Fibroblast of villous mesenchyme (primary cell): ENCODE measurements around the gene AHDC1. TPM values are rescaled to one million over a fixed set of nuclear protein-coding genes. Genes with fewer than 3 reads are reported as not detected.
"Not testable (repeated sequence)": the region's sequence is repeated elsewhere in the genome, so short reads cannot be mapped to it uniquely, and the experiment has no call there.

Experiments used
- DNase-seq: peaks from one replicate; pipeline ENCODE4 v3.0.0-alpha.2; 2010; ENCODE audit warnings: low read depth
- H3K4me3 ChIP-seq: 2 replicates; pipeline ENCODE4 v1.5.1; 2011; ENCODE audit warnings: low read depth, mild to moderate bottlenecking, low read length
- total RNA-seq: library from RNA; depleted of rRNA; stranded (reverse); fragments of >200 nt; gene quantifications from 2 replicates; pipeline ENCODE4 v1.2.3, GENCODE V29; 2012
- TF ChIP-seq, protein P1 (sequence below): IDR thresholded peaks from 2 replicates; pipeline ENCODE4 v1.5.1; 2012; ENCODE audit warnings: low read depth, mild to moderate bottlenecking, low read length; ENCODE audit not compliant: insufficient read depth

Gene AHDC1
- total RNA-seq, 1 donor = 22.5 TPM

DNA sequence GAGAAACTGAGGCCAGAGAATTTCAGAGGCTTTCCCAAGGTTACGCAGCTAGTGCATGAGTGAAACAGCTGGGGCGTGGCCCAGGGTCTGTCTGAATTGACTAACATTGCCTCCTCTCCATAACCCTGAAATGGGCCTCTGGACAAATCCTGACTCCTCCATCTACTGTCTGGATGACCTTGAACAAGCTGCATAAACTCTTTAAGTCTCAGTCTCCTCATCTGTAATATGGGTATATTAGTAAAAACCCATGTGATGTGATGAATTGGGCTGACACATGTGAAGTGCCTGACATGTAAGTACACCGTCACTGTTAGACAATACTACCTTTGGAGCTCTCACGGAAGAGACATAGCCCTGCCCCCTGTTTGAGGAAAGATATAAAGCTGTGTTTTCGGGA lies 43.4 kb upstream of the AHDC1 start:
- H3K4me3 ChIP-seq = no peak overlapping the region
- TF ChIP-seq, protein P1, sequence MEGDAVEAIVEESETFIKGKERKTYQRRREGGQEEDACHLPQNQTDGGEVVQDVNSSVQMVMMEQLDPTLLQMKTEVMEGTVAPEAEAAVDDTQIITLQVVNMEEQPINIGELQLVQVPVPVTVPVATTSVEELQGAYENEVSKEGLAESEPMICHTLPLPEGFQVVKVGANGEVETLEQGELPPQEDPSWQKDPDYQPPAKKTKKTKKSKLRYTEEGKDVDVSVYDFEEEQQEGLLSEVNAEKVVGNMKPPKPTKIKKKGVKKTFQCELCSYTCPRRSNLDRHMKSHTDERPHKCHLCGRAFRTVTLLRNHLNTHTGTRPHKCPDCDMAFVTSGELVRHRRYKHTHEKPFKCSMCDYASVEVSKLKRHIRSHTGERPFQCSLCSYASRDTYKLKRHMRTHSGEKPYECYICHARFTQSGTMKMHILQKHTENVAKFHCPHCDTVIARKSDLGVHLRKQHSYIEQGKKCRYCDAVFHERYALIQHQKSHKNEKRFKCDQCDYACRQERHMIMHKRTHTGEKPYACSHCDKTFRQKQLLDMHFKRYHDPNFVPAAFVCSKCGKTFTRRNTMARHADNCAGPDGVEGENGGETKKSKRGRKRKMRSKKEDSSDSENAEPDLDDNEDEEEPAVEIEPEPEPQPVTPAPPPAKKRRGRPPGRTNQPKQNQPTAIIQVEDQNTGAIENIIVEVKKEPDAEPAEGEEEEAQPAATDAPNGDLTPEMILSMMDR = no peak
- DNase-seq = no peak

DNA sequence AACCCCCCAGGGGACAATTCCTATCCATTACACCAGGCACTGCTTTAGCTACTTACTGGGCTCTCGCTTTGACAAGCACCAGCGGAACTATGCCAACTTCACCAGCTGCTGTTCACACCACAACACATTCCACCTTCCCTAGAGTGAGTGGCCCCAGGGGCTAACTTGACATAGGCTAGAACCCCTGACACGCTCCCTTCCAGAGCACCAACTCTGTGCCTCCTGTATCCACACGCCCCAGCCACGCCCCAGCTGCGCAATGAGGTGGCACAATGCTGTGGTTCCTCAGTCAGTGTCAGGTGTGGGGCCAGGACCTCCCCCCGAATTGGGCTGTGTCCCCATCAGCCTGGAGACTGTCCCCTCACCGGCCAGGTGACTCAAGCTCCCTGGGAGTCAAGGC lies 42.7 kb upstream of the AHDC1 start:
- H3K4me3 ChIP-seq = no peak overlapping the region
- TF ChIP-seq, protein P1 = no peak

DNA sequence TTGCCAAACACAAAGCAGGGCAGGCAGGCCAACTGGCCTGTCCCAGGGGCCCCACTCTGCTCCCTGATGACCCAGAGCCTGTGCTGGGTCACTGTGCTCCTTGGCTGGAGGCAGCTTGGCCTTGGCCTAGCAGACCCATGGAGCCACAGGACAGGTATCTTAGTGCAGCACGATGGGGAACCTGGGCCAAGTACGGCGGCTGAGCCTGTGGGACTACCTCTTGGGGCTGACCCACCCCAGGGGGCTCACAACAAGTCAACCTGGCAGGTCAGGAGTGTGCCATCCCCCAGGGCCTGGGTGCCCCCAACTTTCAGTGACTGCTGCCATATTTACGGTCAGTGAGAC lies 41.1 kb upstream of the AHDC1 start:
- DNase-seq = no peak
- TF ChIP-seq, protein P1 = no peak
- H3K4me3 ChIP-seq = no peak overlapping the region

More for the DNA sequence above, 42.7 kb upstream of the AHDC1 start:
- no peak for DNase-seq

DNA sequence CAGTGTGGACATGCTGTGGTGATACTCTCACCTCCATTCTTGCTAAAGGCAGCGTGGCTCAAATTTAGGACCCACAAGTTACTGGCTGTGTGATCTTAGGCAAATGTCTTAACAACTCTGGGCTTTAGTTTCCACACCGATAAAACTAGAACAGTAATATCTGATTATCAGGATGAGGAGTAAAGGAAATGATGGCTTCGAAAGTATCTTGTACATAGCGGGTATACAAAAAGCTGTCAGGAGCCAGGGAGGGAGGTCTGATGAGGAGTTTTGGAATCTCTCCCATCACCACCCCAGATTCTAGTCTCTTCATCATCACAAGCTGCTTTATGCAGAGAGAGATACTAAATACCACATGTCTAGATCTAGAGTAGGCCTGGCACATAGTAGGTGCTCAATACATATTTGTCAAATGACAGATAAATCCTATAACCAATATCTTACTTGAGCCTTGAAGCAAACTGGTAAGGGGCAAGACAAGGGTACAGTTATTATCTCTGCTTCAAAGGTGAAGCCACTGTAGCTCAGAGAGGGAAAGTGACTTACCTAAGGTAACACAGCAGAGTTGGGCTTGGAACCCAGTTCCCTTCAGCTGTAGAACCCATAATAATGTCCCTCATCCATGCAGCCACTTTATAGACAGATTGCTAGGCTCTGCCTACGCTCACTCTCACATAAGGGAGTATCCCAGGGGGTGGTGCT lies 40.6 kb upstream of the AHDC1 start:
- TF ChIP-seq, protein P1 = no peak
- DNase-seq = no peak
- H3K4me3 ChIP-seq = no peak overlapping the region

DNA sequence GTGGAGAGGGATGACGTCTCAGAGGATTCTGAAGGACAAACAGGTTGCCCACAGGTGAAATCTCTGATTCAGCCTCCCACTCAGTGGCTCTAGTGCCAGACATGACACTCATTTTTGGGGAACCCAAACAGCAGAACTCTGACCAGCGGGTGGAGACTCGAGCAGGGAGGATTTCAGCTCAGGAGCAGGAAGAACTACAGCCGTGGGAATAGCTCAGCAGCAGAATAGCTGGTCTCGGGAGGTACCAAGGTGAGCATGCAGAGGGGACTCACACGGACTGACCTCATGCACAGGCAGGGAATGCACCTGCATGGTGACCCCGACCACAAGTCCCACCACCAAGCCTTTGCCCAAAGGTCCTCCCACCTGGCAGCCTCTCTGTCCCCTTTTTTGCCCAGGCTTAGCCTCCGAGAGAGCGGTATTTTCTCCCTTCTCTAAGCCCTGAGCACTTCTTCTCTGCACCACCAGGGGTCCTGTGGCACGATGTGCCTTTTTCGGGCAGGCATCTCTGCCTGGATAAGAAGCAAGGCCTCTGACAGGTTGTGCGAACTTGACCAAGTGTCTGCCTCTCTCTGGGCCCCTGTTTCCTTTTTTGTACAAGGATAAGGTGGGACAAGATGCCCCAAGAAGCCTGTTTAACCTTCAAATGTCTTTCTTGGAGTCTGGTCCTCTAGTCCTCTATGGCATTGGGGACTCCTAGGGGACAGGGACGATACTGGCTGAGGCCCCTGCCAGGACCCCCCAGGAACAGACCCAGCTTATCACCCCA lies 39.8 kb upstream of the AHDC1 start:
- DNase-seq = peak; percentile 55

DNA sequence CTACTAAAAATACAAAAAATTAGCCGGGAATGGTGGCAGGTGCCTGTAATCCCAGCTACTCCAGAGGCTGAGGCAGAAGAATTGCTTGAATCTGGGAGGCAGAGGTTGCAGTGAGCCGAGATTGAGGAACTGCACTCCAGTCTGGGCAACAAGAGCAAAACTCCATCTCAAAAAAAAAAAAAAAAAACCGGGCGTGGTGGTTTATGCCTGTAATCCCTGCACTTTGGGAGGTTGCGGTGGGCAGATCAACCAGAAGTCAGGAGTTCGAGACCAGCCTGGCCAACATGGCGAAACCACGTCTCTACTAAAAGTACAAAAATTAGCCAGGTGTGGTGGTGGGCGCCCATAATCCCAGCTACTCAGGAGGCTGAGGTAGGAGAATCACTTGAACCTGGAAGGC lies 36.6 kb upstream of the AHDC1 start:
- DNase-seq, H3K4me3 ChIP-seq: not testable (repeated sequence)

More for the DNA sequence above, 39.8 kb upstream of the AHDC1 start:
- no peak overlapping the region for H3K4me3 ChIP-seq
- TF ChIP-seq, protein P1 = peak; percentile 92

DNA sequence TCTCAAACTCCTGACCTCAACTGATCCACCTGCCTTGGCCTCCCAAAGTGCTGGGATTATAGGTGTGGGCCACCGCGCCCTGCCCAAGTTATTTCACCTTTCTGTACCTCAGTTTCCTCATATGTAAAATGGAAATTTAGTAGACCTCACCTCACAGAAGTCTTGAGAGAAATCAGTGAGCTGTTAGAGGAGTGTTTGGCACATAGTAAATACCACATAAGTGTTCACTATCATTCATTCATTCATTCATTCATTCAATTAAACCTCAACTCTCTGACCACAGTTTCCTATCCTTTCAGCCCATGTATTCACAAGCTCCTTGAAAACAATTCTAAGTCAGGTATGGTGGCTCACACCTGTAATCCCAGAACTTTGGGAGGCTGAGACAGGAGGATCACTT lies 34.9 kb upstream of the AHDC1 start:
- TF ChIP-seq, protein P1 = no peak
- DNase-seq = no peak

More for the DNA sequence above, 34.9 kb upstream of the AHDC1 start:
- no peak overlapping the region for H3K4me3 ChIP-seq
